ENCODE measurements around the gene ZNF446. TPM values are rescaled to one million over a fixed set of nuclear protein-coding genes. Genes with fewer than 3 reads are reported as not detected.

The ZNF446 gene
- total and polyA plus RNA-seq, 9 of the 15 experiments (the other 6 are each of a cell fraction or from before 2014, with no cell fraction given) = 0.07 to 4.8 (median 1.2) TPM

DNA sequence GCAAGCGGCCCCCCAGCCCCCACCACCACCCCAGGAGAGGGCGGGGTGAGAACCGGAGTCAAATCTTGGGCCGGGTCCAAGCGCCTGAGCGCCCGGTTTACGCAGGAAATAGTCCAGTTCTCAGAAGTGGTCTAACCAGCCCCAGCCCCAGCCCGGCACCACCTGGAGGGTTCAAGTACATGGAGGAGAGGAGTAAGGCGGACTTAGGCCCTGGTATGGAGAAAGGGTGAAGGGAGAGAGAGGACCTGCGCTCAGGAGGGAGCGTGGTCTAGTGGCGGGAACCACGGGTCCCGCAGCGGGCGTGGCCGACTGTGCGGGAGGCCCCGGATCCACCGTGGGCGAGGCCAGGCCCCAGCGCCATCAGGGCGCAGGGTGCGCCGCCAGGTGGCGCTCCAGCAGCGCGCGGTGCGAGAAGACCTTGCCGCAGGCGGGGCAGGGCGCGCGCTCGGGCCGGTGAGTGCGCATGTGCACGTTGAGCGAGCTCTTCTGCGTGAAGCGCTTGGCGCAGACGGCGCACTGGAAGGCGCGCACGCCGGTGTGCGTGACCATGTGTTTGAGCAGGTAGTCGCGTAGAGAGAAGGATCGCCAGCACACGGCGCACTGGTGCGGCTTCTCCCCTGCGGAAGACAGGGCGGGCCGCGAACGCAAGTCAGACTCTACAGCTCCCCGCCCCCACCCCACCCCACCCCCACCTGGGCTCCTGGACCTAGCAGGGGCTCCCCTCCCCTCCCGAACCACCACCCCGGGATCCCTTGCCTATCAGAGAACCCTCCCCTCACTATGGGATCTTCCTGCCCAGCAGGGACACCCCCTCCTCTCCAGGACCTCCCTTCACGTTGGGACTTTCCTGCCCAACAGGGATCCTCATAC, 37.8 kb downstream of the ZNF446 start (continued):
- TF ChIP-seq, protein P1, sequence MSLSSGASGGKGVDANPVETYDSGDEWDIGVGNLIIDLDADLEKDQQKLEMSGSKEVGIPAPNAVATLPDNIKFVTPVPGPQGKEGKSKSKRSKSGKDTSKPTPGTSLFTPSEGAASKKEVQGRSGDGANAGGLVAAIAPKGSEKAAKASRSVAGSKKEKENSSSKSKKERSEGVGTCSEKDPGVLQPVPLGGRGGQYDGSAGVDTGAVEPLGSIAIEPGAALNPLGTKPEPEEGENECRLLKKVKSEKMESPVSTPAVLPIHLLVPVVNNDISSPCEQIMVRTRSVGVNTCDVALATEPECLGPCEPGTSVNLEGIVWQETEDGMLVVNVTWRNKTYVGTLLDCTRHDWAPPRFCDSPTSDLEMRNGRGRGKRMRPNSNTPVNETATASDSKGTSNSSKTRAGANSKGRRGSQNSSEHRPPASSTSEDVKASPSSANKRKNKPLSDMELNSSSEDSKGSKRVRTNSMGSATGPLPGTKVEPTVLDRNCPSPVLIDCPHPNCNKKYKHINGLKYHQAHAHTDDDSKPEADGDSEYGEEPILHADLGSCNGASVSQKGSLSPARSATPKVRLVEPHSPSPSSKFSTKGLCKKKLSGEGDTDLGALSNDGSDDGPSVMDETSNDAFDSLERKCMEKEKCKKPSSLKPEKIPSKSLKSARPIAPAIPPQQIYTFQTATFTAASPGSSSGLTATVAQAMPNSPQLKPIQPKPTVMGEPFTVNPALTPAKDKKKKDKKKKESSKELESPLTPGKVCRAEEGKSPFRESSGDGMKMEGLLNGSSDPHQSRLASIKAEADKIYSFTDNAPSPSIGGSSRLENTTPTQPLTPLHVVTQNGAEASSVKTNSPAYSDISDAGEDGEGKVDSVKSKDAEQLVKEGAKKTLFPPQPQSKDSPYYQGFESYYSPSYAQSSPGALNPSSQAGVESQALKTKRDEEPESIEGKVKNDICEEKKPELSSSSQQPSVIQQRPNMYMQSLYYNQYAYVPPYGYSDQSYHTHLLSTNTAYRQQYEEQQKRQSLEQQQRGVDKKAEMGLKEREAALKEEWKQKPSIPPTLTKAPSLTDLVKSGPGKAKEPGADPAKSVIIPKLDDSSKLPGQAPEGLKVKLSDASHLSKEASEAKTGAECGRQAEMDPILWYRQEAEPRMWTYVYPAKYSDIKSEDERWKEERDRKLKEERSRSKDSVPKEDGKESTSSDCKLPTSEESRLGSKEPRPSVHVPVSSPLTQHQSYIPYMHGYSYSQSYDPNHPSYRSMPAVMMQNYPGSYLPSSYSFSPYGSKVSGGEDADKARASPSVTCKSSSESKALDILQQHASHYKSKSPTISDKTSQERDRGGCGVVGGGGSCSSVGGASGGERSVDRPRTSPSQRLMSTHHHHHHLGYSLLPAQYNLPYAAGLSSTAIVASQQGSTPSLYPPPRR (CRISPR knock-in tag; IDR thresholded peaks at IDR 0.05; ENCODE audit: borderline replicate concordance) = no peak
- TF ChIP-seq ATF7 (IDR thresholded peaks at IDR 0.05) (peak; percentile 76), ZNF282 (CRISPR knock-in tag; IDR thresholded peaks at IDR 0.05) (0 out of 2 replicates have a peak, but pooled peaks have one; percentile 72), ELF2 (CRISPR knock-in tag; IDR thresholded peaks at IDR 0.05) (no peak), MYNN (IDR thresholded peaks at IDR 0.05) (no peak), MYNN (CRISPR knock-in tag; IDR thresholded peaks at IDR 0.05) (no peak), YY1 (IDR thresholded peaks at IDR 0.05; ENCODE audit: borderline replicate concordance in 1 of 3, control insufficient read depth in 1 of 3, extremely low read depth in 1 of 3, insufficient read depth in 3 of 3, insufficient read length in 1 of 3, insufficient replicate concordance in 2 of 3, low read depth in 1 of 3, low read length in 2 of 3) (peak; percentile 23 to 72 (median 69)), ZNF431 (CRISPR knock-in tag; IDR thresholded peaks at IDR 0.05) (0 out of 2 replicates have a peak, but pooled peaks have one; percentile 26), SAFB (IDR thresholded peaks at IDR 0.05; ENCODE audit: borderline replicate concordance, low read depth, low read length) (0 out of 2 replicates have a peak, but pooled peaks have one; percentile 38), POLR2G (IDR thresholded peaks at IDR 0.05; ENCODE audit: low read depth, low read length) (peak; percentile 86), NCOA4 (IDR thresholded peaks at IDR 0.05; ENCODE audit: partially characterized antibody) (no peak)
- TF ChIP-seq, protein P2, sequence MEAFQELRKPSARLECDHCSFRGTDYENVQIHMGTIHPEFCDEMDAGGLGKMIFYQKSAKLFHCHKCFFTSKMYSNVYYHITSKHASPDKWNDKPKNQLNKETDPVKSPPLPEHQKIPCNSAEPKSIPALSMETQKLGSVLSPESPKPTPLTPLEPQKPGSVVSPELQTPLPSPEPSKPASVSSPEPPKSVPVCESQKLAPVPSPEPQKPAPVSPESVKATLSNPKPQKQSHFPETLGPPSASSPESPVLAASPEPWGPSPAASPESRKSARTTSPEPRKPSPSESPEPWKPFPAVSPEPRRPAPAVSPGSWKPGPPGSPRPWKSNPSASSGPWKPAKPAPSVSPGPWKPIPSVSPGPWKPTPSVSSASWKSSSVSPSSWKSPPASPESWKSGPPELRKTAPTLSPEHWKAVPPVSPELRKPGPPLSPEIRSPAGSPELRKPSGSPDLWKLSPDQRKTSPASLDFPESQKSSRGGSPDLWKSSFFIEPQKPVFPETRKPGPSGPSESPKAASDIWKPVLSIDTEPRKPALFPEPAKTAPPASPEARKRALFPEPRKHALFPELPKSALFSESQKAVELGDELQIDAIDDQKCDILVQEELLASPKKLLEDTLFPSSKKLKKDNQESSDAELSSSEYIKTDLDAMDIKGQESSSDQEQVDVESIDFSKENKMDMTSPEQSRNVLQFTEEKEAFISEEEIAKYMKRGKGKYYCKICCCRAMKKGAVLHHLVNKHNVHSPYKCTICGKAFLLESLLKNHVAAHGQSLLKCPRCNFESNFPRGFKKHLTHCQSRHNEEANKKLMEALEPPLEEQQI (IDR thresholded peaks at IDR 0.05) = no peak
- TF ChIP-seq, protein P3, sequence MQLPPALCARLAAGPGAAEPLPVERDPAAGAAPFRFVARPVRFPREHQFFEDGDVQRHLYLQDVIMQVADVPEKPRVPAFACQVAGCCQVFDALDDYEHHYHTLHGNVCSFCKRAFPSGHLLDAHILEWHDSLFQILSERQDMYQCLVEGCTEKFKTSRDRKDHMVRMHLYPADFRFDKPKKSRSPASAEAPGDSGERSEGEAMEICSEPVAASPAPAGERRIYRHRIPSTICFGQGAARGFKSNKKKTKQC (CRISPR knock-in tag; IDR thresholded peaks at IDR 0.05) = peak; percentile 73
- TF ChIP-seq, protein P4, sequence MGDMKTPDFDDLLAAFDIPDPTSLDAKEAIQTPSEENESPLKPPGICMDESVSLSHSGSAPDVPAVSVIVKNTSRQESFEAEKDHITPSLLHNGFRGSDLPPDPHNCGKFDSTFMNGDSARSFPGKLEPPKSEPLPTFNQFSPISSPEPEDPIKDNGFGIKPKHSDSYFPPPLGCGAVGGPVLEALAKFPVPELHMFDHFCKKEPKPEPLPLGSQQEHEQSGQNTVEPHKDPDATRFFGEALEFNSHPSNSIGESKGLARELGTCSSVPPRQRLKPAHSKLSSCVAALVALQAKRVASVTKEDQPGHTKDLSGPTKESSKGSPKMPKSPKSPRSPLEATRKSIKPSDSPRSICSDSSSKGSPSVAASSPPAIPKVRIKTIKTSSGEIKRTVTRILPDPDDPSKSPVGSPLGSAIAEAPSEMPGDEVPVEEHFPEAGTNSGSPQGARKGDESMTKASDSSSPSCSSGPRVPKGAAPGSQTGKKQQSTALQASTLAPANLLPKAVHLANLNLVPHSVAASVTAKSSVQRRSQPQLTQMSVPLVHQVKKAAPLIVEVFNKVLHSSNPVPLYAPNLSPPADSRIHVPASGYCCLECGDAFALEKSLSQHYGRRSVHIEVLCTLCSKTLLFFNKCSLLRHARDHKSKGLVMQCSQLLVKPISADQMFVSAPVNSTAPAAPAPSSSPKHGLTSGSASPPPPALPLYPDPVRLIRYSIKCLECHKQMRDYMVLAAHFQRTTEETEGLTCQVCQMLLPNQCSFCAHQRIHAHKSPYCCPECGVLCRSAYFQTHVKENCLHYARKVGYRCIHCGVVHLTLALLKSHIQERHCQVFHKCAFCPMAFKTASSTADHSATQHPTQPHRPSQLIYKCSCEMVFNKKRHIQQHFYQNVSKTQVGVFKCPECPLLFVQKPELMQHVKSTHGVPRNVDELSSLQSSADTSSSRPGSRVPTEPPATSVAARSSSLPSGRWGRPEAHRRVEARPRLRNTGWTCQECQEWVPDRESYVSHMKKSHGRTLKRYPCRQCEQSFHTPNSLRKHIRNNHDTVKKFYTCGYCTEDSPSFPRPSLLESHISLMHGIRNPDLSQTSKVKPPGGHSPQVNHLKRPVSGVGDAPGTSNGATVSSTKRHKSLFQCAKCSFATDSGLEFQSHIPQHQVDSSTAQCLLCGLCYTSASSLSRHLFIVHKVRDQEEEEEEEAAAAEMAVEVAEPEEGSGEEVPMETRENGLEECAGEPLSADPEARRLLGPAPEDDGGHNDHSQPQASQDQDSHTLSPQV (IDR thresholded peaks at IDR 0.05) = peak; percentile 84
